K562 (cell line): ENCODE measurements around the gene ITPR3.

Experiments
- CTCF ChIP-seq, 3 experiments: IDR thresholded peaks in 2 of 3; conservative IDR thresholded peaks in 1 of 3; 2 replicates each; pipeline ENCODE4 v1.5.1; 2011 to 2012; ENCODE audit warnings: low read length in 3 of 3, mild to moderate bottlenecking in 3 of 3, control low read depth in 2 of 3, improper control_type of control experiment in 1 of 3, inconsistent platforms in 1 of 3, low read depth in 1 of 3, mixed read lengths in 1 of 3, moderate library complexity in 1 of 3; ENCODE audit not compliant: insufficient read depth in 2 of 3
- SAFB2 ChIP-seq: fragments of 200-400 bp; formaldehyde crosslinking; IDR thresholded peaks from 2 replicates; pipeline ENCODE4 v1.6.1; 2018; ENCODE audit warnings: borderline replicate concordance, low read length, low read depth, moderate library complexity; ENCODE audit not compliant: severe bottlenecking

DNA sequence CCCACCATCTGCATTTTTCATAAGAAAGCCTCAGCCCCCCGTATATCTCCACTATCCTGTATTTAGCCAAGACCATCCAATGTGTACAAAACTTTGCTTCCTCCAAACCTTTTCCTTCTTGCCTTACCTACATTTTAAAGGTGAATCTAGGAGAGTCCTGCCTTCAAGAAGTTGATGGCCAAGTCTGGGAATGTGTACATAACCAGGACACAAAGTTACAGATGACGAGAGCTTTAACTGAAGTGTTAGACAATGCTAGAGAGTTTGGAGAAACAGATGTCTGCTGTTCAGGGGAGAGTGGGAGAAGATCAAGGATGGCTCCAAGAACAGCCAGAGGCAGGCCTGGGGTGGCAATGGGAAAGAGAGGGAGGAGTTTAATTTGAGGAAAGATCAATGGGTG lies 92.7 kb downstream of the ITPR3 start:
- TF ChIP-seq CTCF (IDR thresholded peaks at IDR 0.05 in 2 of 3, conservative IDR thresholded peaks at IDR 0.05 in 1 of 3; ENCODE audit: insufficient read depth in 2 of 3, low read depth in 1 of 3, low read length in 3 of 3): no peak
- TF ChIP-seq SAFB2: no peak
